ENCODE results near the gene CZIB.

Gene CZIB

GRCh38 chr1:53176452-53177208, 43.8 kb downstream of the CZIB start:
- H3K79me1 ChIP-seq (ENCODE audit: low read length): no peaks in the 10 kb centered on the region
- H3K18ac ChIP-seq (ENCODE audit: low read length): no peak overlapping the region
- no peak overlapping the region for H4K5ac ChIP-seq (ENCODE audit: low read length)
- H3K4me2 ChIP-seq (ENCODE audit: low read length): no peak overlapping the region
- no peak overlapping the region for H2AK5ac ChIP-seq (ENCODE audit: low read length)
- H2BK5ac ChIP-seq (ENCODE audit: low read length): no peak overlapping the region
- DNase-seq: no peak
- no peak overlapping the region for H3K23ac ChIP-seq (ENCODE audit: low read length)
- no peaks in the 10 kb centered on the region for H3K4me1 ChIP-seq (ENCODE audit: control insufficient read depth, low read depth, low read length)
- H3K4ac ChIP-seq (ENCODE audit: low read depth, low read length): no peak overlapping the region
- no peak overlapping the region for H3K4me3 ChIP-seq (ENCODE audit: low read length)
- no CpG with 5 or more reads among the region's 10 CpGs for WGBS (ENCODE audit: extremely low coverage, insufficient coverage, low lambda C conversion rate)
- no peak overlapping the region for H3K56ac ChIP-seq (ENCODE audit: low read length)
- H2BK120ac ChIP-seq (ENCODE audit: low read depth, low read length): no peak overlapping the region
- H3K79me2 ChIP-seq (ENCODE audit: control insufficient read depth, insufficient read depth, low read length): no peaks in the 10 kb centered on the region
- no peak overlapping the region for H3K27ac ChIP-seq (ENCODE audit: low read depth, low read length)
- no peak overlapping the region for H3K9ac ChIP-seq (ENCODE audit: low read length)
- no peak overlapping the region for H4K8ac ChIP-seq (ENCODE audit: low read depth, low read length)
- no peaks in the 10 kb centered on the region for H3K36me3 ChIP-seq (ENCODE audit: control insufficient read depth, insufficient read depth, low read length)
- H3K27me3 ChIP-seq (ENCODE audit: insufficient read depth, low read length, poor library complexity): no peaks in the 10 kb centered on the region
- H2BK15ac ChIP-seq (replicated peaks; ENCODE audit: low read depth): no peak overlapping the region

- Histone ChIP-seq H3K18ac (ENCODE audit: low read length) (no peak overlapping the region), H3K4me2 (ENCODE audit: low read length) (no peak overlapping the region), H2BK5ac (ENCODE audit: low read length) (no peak overlapping the region), H3K23ac (ENCODE audit: low read length) (no peak overlapping the region), H3K27ac (ENCODE audit: low read depth, low read length) (no peak overlapping the region), H4K8ac (ENCODE audit: low read depth, low read length) (no peak overlapping the region), H2AK5ac (ENCODE audit: low read length) (no peak overlapping the region), H3K56ac (ENCODE audit: low read length) (no peak overlapping the region), H3K4me1 (ENCODE audit: control insufficient read depth, low read depth, low read length) (no peaks in the 10 kb centered on the region), H3K9ac (ENCODE audit: low read length) (no peak overlapping the region), H4K5ac (ENCODE audit: low read length) (no peak overlapping the region), H3K4me3 (ENCODE audit: low read length) (no peak overlapping the region), H3K79me2 (ENCODE audit: control insufficient read depth, insufficient read depth, low read length) (no peaks in the 10 kb centered on the region), H3K36me3 (ENCODE audit: control insufficient read depth, insufficient read depth, low read length) (no peaks in the 10 kb centered on the region), H3K4ac (ENCODE audit: low read depth, low read length) (no peak overlapping the region), H2BK120ac (ENCODE audit: low read depth, low read length) (no peak overlapping the region), H3K79me1 (ENCODE audit: low read length) (no peaks in the 10 kb centered on the region), H3K27me3 (ENCODE audit: insufficient read depth, low read length, poor library complexity) (no peaks in the 10 kb centered on the region), H2BK15ac (replicated peaks; ENCODE audit: low read depth) (no peak overlapping the region)
- no peak for DNase-seq
- WGBS (ENCODE audit: extremely low coverage, insufficient coverage, low lambda C conversion rate): no CpG with 5 or more reads among the region's 10 CpGs
Measured at GRCh38 chr1:53174971-53175913, 45.2 kb downstream of the CZIB start.

GRCh38 chr1:53172426-53173128, 47.9 kb downstream of the CZIB start:
- Histone ChIP-seq H2AK5ac (ENCODE audit: low read length) (no peak overlapping the region), H3K4me2 (ENCODE audit: low read length) (no peak overlapping the region), H3K18ac (ENCODE audit: low read length) (no peak overlapping the region), H4K5ac (ENCODE audit: low read length) (no peak overlapping the region), H2BK5ac (ENCODE audit: low read length) (no peak overlapping the region), H3K27ac (ENCODE audit: low read depth, low read length) (no peak overlapping the region), H2BK120ac (ENCODE audit: low read depth, low read length) (no peak overlapping the region), H2BK15ac (replicated peaks; ENCODE audit: low read depth) (no peak overlapping the region), H3K9ac (ENCODE audit: low read length) (no peak overlapping the region), H3K27me3 (ENCODE audit: insufficient read depth, low read length, poor library complexity) (no peaks in the 10 kb centered on the region), H3K79me1 (ENCODE audit: low read length) (no peaks in the 10 kb centered on the region), H3K4me3 (ENCODE audit: low read length) (no peak overlapping the region), H3K79me2 (ENCODE audit: control insufficient read depth, insufficient read depth, low read length) (no peaks in the 10 kb centered on the region), H4K8ac (ENCODE audit: low read depth, low read length) (no peak overlapping the region), H3K23ac (ENCODE audit: low read length) (no peak overlapping the region), H3K4me1 (ENCODE audit: control insufficient read depth, low read depth, low read length) (no peaks in the 10 kb centered on the region), H3K4ac (ENCODE audit: low read depth, low read length) (no peak overlapping the region), H3K56ac (ENCODE audit: low read length) (no peak overlapping the region), H3K36me3 (ENCODE audit: control insufficient read depth, insufficient read depth, low read length) (no peaks in the 10 kb centered on the region)
- DNase-seq: peak; percentile 77
- no CpG with 5 or more reads among the region's 6 CpGs for WGBS (ENCODE audit: extremely low coverage, insufficient coverage, low lambda C conversion rate)

GRCh38 chr1:53166912-53167311, 53.5 kb downstream of the CZIB start:
- H4K5ac ChIP-seq (ENCODE audit: low read length): no peak overlapping the region
- no peak overlapping the region for H2BK5ac ChIP-seq (ENCODE audit: low read length)
- H2BK15ac ChIP-seq (replicated peaks; ENCODE audit: low read depth): no peak overlapping the region
- H4K8ac ChIP-seq (ENCODE audit: low read depth, low read length): no peak overlapping the region
- no peaks in the 10 kb centered on the region for H3K79me2 ChIP-seq (ENCODE audit: control insufficient read depth, insufficient read depth, low read length)
- H3K27ac ChIP-seq (ENCODE audit: low read depth, low read length): no peak overlapping the region
- H2BK120ac ChIP-seq (ENCODE audit: low read depth, low read length): no peak overlapping the region
- no peak overlapping the region for H3K23ac ChIP-seq (ENCODE audit: low read length)
- no peak overlapping the region for H3K4me2 ChIP-seq (ENCODE audit: low read length)
- DNase-seq: no peak
- no peaks in the 10 kb centered on the region for H3K27me3 ChIP-seq (ENCODE audit: insufficient read depth, low read length, poor library complexity)
- no peak overlapping the region for H3K18ac ChIP-seq (ENCODE audit: low read length)
- no peaks in the 10 kb centered on the region for H3K79me1 ChIP-seq (ENCODE audit: low read length)
- H3K4me3 ChIP-seq (ENCODE audit: low read length): no peak overlapping the region
- H2AK5ac ChIP-seq (ENCODE audit: low read length): no peak overlapping the region
- WGBS (ENCODE audit: extremely low coverage, insufficient coverage, low lambda C conversion rate): no CpG with 5 or more reads among the region's 8 CpGs
- no peak overlapping the region for H3K56ac ChIP-seq (ENCODE audit: low read length)
- H3K4ac ChIP-seq (ENCODE audit: low read depth, low read length): no peak overlapping the region
- no peaks in the 10 kb centered on the region for H3K4me1 ChIP-seq (ENCODE audit: control insufficient read depth, low read depth, low read length)
- H3K9ac ChIP-seq (ENCODE audit: low read length): no peak overlapping the region
- no peaks in the 10 kb centered on the region for H3K36me3 ChIP-seq (ENCODE audit: control insufficient read depth, insufficient read depth, low read length)

GRCh38 chr1:53166366-53166765, 54.1 kb downstream of the CZIB start:
- no CpG with 5 or more reads among the region's 6 CpGs for WGBS (ENCODE audit: extremely low coverage, insufficient coverage, low lambda C conversion rate)
- no peak overlapping the region for H3K9ac ChIP-seq (ENCODE audit: low read length)
- no peak overlapping the region for H4K5ac ChIP-seq (ENCODE audit: low read length)
- no peaks in the 10 kb centered on the region for H3K79me1 ChIP-seq (ENCODE audit: low read length)
- H3K4me2 ChIP-seq (ENCODE audit: low read length): no peak overlapping the region
- no peak overlapping the region for H2AK5ac ChIP-seq (ENCODE audit: low read length)
- no peak overlapping the region for H2BK5ac ChIP-seq (ENCODE audit: low read length)
- DNase-seq: no peak
- H2BK15ac ChIP-seq (replicated peaks; ENCODE audit: low read depth): no peak overlapping the region
- H3K4ac ChIP-seq (ENCODE audit: low read depth, low read length): no peak overlapping the region
- no peak overlapping the region for H3K27ac ChIP-seq (ENCODE audit: low read depth, low read length)
- no peaks in the 10 kb centered on the region for H3K36me3 ChIP-seq (ENCODE audit: control insufficient read depth, insufficient read depth, low read length)
- H3K79me2 ChIP-seq (ENCODE audit: control insufficient read depth, insufficient read depth, low read length): no peaks in the 10 kb centered on the region
- no peak overlapping the region for H3K18ac ChIP-seq (ENCODE audit: low read length)
- no peaks in the 10 kb centered on the region for H3K4me1 ChIP-seq (ENCODE audit: control insufficient read depth, low read depth, low read length)
- H2BK120ac ChIP-seq (ENCODE audit: low read depth, low read length): no peak overlapping the region
- H4K8ac ChIP-seq (ENCODE audit: low read depth, low read length): no peak overlapping the region
- H3K27me3 ChIP-seq (ENCODE audit: insufficient read depth, low read length, poor library complexity): no peaks in the 10 kb centered on the region
- H3K56ac ChIP-seq (ENCODE audit: low read length): no peak overlapping the region
- no peak overlapping the region for H3K4me3 ChIP-seq (ENCODE audit: low read length)
- H3K23ac ChIP-seq (ENCODE audit: low read length): no peak overlapping the region

Data from mesendoderm (in vitro differentiated cells).